ENCODE results near the gene CPLX4.
A peak's percentile ranks its signal among the peaks of the same experiment; 100 is the strongest.
"Not testable (repeated sequence)": the region's sequence is repeated elsewhere in the genome, so short reads cannot be mapped to it uniquely, and the experiment has no call there.

The CPLX4 gene

DNA sequence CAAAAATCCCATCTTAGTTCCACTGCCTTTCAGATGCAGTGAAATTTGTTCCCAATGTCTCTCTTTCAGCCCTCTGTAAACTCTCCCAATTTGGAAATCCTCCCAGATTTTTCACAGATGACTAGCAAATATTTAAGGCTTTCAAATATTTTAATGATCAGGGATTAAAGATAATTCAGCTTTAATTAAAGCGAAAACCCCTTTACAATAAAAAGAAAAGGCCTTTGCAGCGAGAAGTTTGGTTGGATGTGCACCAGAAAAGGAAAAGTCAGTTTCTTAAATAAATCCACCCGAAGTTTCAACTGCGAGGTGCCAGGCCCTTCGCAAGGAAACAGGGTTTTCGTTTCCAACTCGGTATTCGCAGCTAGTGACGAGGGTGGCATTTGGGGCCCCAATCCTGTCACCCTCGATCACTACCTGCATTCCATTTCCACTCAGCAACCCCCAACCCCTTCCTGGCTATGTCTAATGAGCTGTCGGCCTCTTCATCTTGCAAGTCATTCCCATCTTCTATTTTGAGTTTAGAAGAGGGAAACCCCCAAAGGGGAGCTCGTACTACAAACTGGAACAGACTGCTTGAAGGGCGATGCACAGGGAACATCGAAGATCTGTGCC lies 46.7 kb downstream of the CPLX4 start:
- no peak for DNase-seq (ENCODE audit: low read depth in 1 of 2, low spot score in 1 of 2)

GRCh38 chr18:59270689-59271257 lies 47.7 kb downstream of the CPLX4 start:
- DNase-seq (ENCODE audit: low read depth in 1 of 2, low spot score in 1 of 2), result no peak

DNA sequence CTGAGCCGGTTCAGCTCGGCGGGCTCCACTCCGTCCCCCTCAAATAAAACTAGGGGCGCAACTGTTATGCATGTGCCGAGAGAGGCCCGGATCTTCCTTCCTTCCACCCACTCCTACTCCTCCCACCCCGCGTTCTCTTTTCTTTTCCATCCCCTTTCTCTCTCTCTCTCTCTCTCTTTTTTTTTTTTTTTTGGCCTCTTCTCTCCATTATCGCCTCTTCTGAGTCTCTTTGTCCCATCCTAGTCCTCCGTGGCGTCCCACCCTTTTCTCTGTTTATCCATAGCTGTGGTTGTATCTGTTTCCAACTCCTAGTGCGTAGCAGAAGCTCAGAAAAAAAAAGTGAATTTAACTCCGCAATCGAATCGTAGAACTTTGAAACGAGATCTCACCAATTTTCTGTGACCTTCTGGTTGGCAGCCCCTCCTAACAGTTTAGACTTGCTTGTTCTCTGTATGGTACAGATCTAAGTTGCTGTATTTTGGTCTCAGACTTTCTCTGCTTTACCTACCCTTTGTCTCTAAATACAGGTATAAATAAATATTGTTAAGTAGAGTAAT lies 48.8 kb downstream of the CPLX4 start:
- no peak for DNase-seq (ENCODE audit: low read depth in 1 of 2, low spot score in 1 of 2)

DNA sequence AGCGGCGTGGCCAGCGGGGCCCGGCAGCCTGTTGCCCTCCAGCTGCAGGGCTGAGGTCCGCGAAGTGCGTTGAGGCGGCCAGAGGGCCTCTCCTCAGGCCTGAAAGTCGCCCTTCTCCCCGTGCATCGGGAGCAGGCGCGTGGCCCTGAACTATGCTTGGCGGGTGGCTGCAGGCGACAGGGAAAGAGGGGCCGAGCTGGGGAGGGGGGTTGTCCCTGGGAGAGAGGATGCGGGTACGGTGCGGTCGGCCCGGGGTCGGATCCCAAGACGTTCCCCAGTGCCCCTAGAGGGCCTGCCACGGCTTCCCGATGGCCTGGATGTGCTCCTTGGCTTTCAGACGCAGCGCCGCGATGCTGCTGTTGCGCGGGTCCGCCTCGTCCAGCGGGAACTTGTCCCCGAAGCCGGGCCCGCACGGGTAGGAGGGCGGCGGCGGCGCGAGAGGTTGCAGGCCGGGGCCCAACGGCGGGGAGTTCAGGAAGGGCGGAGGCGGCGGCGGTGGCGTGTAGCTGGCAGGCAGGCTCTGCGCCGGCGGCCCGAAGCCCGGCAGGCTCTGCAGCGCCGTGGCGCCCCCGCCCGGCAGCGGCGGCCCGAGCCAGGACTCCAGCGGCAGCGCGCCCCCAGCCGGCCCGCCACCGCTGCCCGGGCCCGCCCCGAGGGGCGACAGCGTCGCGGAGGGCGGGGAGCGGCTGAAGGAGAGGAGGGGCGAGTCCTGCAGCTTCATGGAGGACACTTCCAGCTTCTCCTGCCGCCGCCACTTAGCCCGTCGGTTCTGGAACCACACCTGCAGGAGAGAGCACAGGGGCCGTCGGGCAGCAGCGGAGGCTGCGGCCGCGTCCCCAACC lies 49.5 kb downstream of the CPLX4 start:
- DNase-seq (ENCODE audit: low read depth in 1 of 2, low spot score in 1 of 2), result no peak

- DNase-seq (ENCODE audit: low read depth in 1 of 2, low spot score in 1 of 2), result no peak
Observed at GRCh38 chr18:59268127-59268720, 50.2 kb downstream of the CPLX4 start.

DNA sequence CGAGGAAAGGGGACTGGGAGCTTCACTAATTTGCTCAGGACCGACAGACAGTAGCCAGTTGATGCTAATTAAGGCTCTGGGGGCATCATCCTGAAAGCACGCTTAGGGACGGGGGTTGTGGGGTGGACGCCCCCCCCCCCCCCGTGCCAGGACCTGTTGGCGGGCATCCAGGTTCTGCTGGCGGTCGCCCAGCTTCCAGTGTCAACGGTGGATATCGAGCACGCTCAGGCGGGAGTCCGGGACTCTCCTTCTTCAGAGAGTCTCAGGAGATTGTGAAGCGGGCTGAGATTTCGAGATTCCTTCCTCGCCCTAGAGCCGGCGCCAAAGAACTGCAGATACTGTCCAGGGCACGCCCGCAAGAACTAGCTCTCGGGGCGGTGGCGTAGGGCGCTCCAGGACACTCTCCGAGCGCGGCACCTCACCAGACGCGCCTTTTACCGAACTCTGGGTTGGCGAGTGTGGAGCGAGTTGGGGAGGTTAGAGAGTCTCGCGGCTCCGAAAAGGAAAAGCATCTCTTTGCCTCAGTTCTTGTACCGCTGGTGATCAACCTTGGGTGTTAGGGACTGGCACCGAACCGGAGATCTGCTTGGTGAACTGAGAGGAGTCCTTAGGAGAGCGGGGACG lies 50.8 kb downstream of the CPLX4 start:
- DNase-seq (ENCODE audit: low read depth in 1 of 2, low spot score in 1 of 2), result no peak

GRCh38 chr18:59266886-59267502 lies 51.5 kb downstream of the CPLX4 start:
- no peak for DNase-seq (ENCODE audit: low read depth in 1 of 2, low spot score in 1 of 2)

GRCh38 chr18:59266459-59266858 lies 52.0 kb downstream of the CPLX4 start:
- no peak for DNase-seq (ENCODE audit: low read depth in 1 of 2, low spot score in 1 of 2)

GRCh38 chr18:59265974-59266369 lies 52.5 kb downstream of the CPLX4 start:
- no peak for DNase-seq (ENCODE audit: low read depth in 1 of 2, low spot score in 1 of 2)

DNA sequence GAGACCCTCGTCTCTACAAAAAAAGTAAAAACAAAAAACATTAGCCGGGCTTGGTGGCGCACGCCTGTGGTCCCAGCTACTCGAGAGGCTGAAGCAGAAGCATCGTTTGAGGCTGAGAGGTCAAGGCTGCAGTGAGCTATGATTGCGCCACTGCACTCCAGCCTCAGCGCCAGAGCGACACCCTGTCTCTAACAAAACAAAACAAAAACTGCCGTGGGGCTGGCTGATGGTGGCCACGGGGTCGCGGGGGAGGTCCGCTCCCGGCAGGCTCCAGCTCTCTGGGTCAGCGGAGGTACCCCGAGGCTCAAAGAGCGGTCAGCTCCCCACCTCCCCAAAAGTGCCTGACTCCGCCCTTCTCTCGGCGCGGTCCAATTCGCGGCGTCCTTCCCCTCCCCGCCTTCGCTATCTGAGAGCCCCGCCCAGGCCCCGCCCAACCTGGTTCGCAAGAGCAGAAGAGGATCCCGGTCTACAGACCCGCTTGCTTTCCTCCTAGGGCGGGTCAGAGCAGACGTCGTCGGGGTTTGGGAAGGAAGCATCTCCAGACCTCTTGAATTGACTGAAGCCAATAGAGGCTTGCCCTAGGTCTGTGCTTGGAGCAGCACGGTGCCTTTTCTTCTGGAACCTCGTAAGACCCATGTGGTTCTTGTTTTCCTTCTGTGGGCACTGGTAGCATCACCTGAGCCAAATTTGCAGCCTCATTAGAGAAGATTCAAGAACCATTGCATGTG lies 53.0 kb downstream of the CPLX4 start:
- DNase-seq (ENCODE audit: low read depth in 1 of 2, low spot score in 1 of 2), result no peak

GRCh38 chr18:59264651-59265245 lies 53.7 kb downstream of the CPLX4 start:
- no peak for DNase-seq (ENCODE audit: low read depth in 1 of 2, low spot score in 1 of 2)

DNA sequence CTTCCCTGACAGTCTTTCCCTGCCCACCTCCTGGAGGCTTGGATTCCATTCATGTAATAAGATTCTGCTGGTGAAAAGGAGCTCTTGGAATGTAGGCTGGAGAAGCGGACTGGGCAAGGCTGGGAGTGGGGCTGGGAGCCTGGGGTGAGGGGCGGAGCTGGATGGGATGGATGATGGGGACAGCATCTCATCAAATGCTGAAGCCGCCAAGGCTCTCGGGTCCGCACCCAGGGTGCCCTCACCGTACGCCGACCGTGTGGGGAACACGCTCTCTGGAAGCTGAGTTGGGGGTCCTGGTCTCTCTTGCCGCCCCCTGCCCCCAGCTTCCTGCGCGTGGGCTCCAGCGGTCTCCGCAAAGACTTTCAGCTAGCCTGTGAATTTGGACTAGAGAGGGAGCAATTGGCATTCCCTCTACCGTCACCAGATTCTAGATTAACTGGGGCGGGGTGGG lies 54.3 kb downstream of the CPLX4 start:
- DNase-seq (ENCODE audit: low read depth in 1 of 2, low spot score in 1 of 2), result no peak

DNA sequence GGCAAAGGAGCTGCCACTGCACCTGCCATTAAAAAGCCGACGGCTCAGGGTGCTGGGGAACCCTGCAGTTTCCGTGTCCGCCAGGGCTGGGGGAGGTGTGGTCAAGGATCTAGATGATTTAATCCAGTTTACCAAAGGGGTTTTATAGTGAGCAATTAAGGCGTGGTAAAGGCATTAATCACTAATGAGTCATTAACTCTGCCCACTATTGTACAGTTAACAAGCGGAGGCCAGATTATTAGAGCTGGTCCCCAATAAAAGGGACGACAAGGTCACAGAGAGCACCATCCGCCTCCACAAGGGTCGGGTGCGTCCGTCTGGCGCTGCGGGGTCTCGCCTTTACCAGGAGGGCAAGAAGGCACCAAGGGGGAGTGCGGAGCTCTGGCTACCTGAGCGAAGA lies 54.8 kb downstream of the CPLX4 start:
- DNase-seq (ENCODE audit: low read depth in 1 of 2, low spot score in 1 of 2), result no peak

- DNase-seq (ENCODE audit: low read depth in 1 of 2, low spot score in 1 of 2), result not testable (repeated sequence)
Observed at GRCh38 chr18:59262243-59262642, 56.2 kb downstream of the CPLX4 start.

GRCh38 chr18:59261842-59262241 lies 56.6 kb downstream of the CPLX4 start:
- not testable (repeated sequence) for DNase-seq (ENCODE audit: low read depth in 1 of 2, low spot score in 1 of 2)

DNA sequence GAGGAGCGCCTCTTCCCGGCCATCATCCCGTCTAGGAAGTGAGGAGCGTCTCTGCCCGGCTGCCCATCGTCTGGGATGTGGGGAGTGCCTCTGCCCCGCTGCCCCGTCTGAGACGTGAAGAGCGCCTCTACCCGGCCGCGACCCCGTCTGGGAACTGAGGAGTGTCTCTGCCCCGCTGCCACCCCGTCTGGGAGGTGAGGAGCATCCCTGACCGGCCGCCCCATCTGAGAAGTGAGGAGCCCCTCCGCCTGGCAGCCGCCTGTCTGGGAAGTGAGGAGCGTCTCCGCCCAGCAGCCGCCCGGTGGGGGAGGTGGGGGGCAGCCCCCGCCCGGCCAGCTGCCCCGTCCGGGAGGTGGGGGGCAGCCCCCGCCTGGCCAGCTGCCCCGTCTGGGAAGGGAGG lies 63.0 kb downstream of the CPLX4 start:
- DNase-seq (ENCODE audit: low read depth in 1 of 2, low spot score in 1 of 2), result not testable (repeated sequence)

DNA sequence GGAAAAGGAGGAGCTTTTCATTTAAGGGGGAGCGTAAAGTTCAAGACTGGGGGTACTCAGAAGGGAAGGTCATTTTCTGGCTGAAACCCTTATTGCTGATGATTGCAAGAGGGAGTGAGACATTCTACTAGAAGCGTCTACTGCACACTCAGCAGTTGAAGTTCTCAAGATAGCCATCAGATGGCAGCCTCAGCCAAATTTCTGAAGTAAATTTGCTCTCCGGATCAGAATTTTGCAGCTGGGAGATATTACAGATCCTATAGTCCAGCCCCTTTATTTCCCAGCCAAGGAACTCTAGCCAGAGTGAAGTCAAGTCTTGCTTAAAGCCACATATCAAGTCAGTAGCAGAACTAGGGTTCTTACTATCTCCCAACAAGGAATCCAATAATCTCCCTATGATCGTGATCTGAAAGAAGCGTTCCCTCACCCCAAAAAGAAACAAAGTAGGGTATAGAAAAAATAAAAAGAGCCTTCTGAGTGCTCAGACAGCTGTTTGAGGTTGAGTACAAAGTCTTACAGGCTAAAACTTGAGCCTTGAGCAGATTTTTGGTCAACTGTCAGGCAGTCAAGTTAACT lies 69.2 kb downstream of the CPLX4 start:
- DNase-seq (ENCODE audit: low read depth in 1 of 2, low spot score in 1 of 2), result peak in 1 of 2 donors; percentile 16

GRCh38 chr18:59246796-59247195 lies 71.7 kb downstream of the CPLX4 start:
- no peak for DNase-seq (ENCODE audit: low read depth in 1 of 2, low spot score in 1 of 2)
